Tibial nerve (tissue), 4 donors: Measurements from ENCODE around the gene TRAF3. TPM values are rescaled to one million over a fixed set of nuclear protein-coding genes. Genes with fewer than 3 reads are reported as not detected.

Source experiments
- DNase-seq, 2 donors: peaks; one replicate each; pipeline ENCODE4 v3.0.0-alpha.2; 2019; ENCODE audit warnings: low spot score in 2 of 2
- H3K27ac ChIP-seq, 4 donors: fragments of 200-600 bp; sonication (generic) in 3 of 4; one replicate each; pipeline ENCODE4 v1.5.1; 2017 to 2019; ENCODE audit warnings: mild to moderate bottlenecking in 1 of 4
- H3K27me3 ChIP-seq, 2 donors: fragments of 200-600 bp; sonication (generic) in 1 of 2; one replicate each; pipeline versions ENCODE4 v1.5.1 to v1.6.0; 2017 to 2019
- H3K36me3 ChIP-seq, 3 donors: fragments of 200-600 bp; sonication (generic); one replicate each; pipeline ENCODE4 v1.5.1; 2018 to 2019
- H3K4me1 ChIP-seq, 4 donors: fragments of 200-600 bp; sonication (generic) in 3 of 4; one replicate each; pipeline ENCODE4 v1.5.1; 2017 to 2019
- H3K4me3 ChIP-seq, 4 donors: fragments of 200-600 bp; sonication (generic) in 3 of 4; one replicate each; pipeline ENCODE4 v1.5.1; 2017 to 2019; ENCODE audit warnings: mild to moderate bottlenecking in 1 of 4, moderate library complexity in 1 of 4
- H3K9me3 ChIP-seq, 4 donors: fragments of 200-600 bp; sonication (generic) in 3 of 4; one replicate each; pipeline ENCODE4 v1.5.1; 2017 to 2019
- CTCF ChIP-seq, 5 experiments: fragments of 200-600 bp in 3 of 5; fragments of 450-650 bp in 2 of 5; sonication (generic) in 3 of 5; IDR thresholded peaks; one replicate each; pipeline ENCODE4 v1.5.1; 2016 to 2019; ENCODE audit warnings: antibody characterized with exemption in 5 of 5, mild to moderate bottlenecking in 3 of 5, moderate library complexity in 2 of 5
- EP300 ChIP-seq, 2 donors: sonication (generic); formaldehyde crosslinking; IDR thresholded peaks; one replicate each; pipeline ENCODE4 v1.6.1; 2017; ENCODE audit warnings: antibody characterized with exemption in 2 of 2, mild to moderate bottlenecking in 1 of 2
- POLR2A ChIP-seq, 2 donors: fragments of 450-650 bp; IDR thresholded peaks; one replicate each; pipeline ENCODE4 v1.6.1; 2017; ENCODE audit warnings: antibody characterized with exemption in 2 of 2, mild to moderate bottlenecking in 2 of 2, moderate library complexity in 2 of 2
- WGBS, 2 donors: methylation state at CpG; one replicate each; pipeline ENCODE4 v1.1.5; 2018; 5-methylcytosine and 5-hydroxymethylcytosine counted together
- total RNA-seq, 4 donors: library from RNA; depleted of rRNA; stranded (reverse); fragments of >200 nt; gene quantifications; one replicate each; pipeline ENCODE4 v1.1.0, GENCODE V29; 2016

Gene TRAF3
- total RNA-seq, 4 donors from 2014 or later = 4.8 to 20.7 (median 13.4) TPM

- H3K27me3 ChIP-seq = no peaks in the 10 kb centered on the region
- no peaks in the 10 kb centered on the region for H3K9me3 ChIP-seq
- no peak for DNase-seq
- H3K4me1 ChIP-seq = peaks cover 0 to 12% (median 0%) of the 10 kb centered on the region in 4 donors
- peak overlapping the region in 1 of 4 donors; percentile 34 for H3K27ac ChIP-seq
- no peak overlapping the region for H3K4me3 ChIP-seq
- WGBS, 2 donors = 84 to 88% methylated on average over 4 of the region's 4 CpGs
- H3K36me3 ChIP-seq = no peaks in the 10 kb centered on the region
- TF ChIP-seq POLR2A (IDR thresholded peaks at IDR 0.05) (no peak), CTCF (IDR thresholded peaks at IDR 0.05) (no peak), EP300 (IDR thresholded peaks at IDR 0.05) (no peak)
Observed at GRCh38 chr14:102807013-102807406, 29.8 kb downstream of the TRAF3 start.

GRCh38 chr14:102809870-102810269, 32.6 kb downstream of the TRAF3 start:
- Histone ChIP-seq H3K36me3 (no peaks in the 10 kb centered on the region), H3K27me3 (no peaks in the 10 kb centered on the region), H3K4me3 (no peak overlapping the region), H3K9me3 (no peaks in the 10 kb centered on the region), H3K4me1 (peaks cover 0 to 12% (median 0%) of the 10 kb centered on the region in 4 donors), H3K27ac (no peak overlapping the region)
- WGBS, 2 donors = 74 to 83% methylated on average over 3 of the region's 3 CpGs
- TF ChIP-seq CTCF (IDR thresholded peaks at IDR 0.05) = no peak
- TF ChIP-seq POLR2A (IDR thresholded peaks at IDR 0.05) = no peak
- no peak for TF ChIP-seq EP300 (IDR thresholded peaks at IDR 0.05)
- DNase-seq = no peak

GRCh38 chr14:102810523-102810922, 33.3 kb downstream of the TRAF3 start:
- DNase-seq = no peak
- H3K4me1 ChIP-seq = peaks cover 0 to 12% (median 0%) of the 10 kb centered on the region in 4 donors
- WGBS, 2 donors = 87 to 97% methylated on average over 3 of the region's 3 CpGs
- H3K4me3 ChIP-seq = no peak overlapping the region
- H3K27me3 ChIP-seq = no peaks in the 10 kb centered on the region
- H3K36me3 ChIP-seq = no peaks in the 10 kb centered on the region
- no peak overlapping the region for H3K27ac ChIP-seq
- TF ChIP-seq CTCF (IDR thresholded peaks at IDR 0.05) = no peak
- no peak for TF ChIP-seq EP300 (IDR thresholded peaks at IDR 0.05)
- no peak for TF ChIP-seq POLR2A (IDR thresholded peaks at IDR 0.05)
- no peaks in the 10 kb centered on the region for H3K9me3 ChIP-seq

GRCh38 chr14:102811254-102811963, 34.2 kb downstream of the TRAF3 start:
- no peak for DNase-seq
- Histone ChIP-seq H3K4me1 (peaks cover 0 to 12% (median 0%) of the 10 kb centered on the region in 4 donors), H3K9me3 (no peaks in the 10 kb centered on the region), H3K36me3 (no peaks in the 10 kb centered on the region), H3K4me3 (no peak overlapping the region), H3K27me3 (no peaks in the 10 kb centered on the region), H3K27ac (no peak overlapping the region)
- 83 to 85% methylated on average over 12 of the region's 12 CpGs for WGBS, 2 donors
- TF ChIP-seq POLR2A (IDR thresholded peaks at IDR 0.05) (no peak), CTCF (IDR thresholded peaks at IDR 0.05) (no peak), EP300 (IDR thresholded peaks at IDR 0.05) (no peak)

GRCh38 chr14:102811971-102812370, 34.7 kb downstream of the TRAF3 start:
- 78 to 79% methylated on average over 2 of the region's 2 CpGs for WGBS, 2 donors
- no peak for DNase-seq

More at GRCh38 chr14:102811971-102812370, 34.7 kb downstream of the TRAF3 start:
- H3K4me3 ChIP-seq = no peak overlapping the region
- H3K36me3 ChIP-seq = no peaks in the 10 kb centered on the region
- no peak for TF ChIP-seq POLR2A (IDR thresholded peaks at IDR 0.05)
- no peak for TF ChIP-seq CTCF (IDR thresholded peaks at IDR 0.05)
- no peak for TF ChIP-seq EP300 (IDR thresholded peaks at IDR 0.05)
- H3K9me3 ChIP-seq = no peaks in the 10 kb centered on the region
- no peaks in the 10 kb centered on the region for H3K27me3 ChIP-seq
- no peak overlapping the region for H3K27ac ChIP-seq
- H3K4me1 ChIP-seq = peaks cover 0 to 9% (median 0%) of the 10 kb centered on the region in 4 donors
